HepG2 (cell line): ENCODE results near the gene TFPI. TPM values are rescaled to one million over a fixed set of nuclear protein-coding genes. Genes with fewer than 3 reads are reported as not detected.

Experiments
- ATAC-seq: fragments of 200-7000 bp; cut with Tn5 transposase; 3 replicates; pipeline ENCODE4 v1.9.1; 2020; ENCODE audit warnings: mild to moderate bottlenecking, moderate library complexity
- BruUV-seq: library from RNA; stranded (reverse); fragments of 400-500 nt; replicated peaks from 2 replicates; lab custom pipeline; 2021; lab: Mats Ljungman, UMichigan
- CTCF ChIA-PET: fragments of 300-600 bp; formaldehyde crosslinking; extraction: SDS; loops from one replicate; lab custom pipeline; 2021; ENCODE audit warnings: low total read pairs, inconsistent platforms, low intra/inter-chr PET ratio; lab: Yijun Ruan, JAX
- POLR2A ChIA-PET: fragments of 350-600 bp; sonication (Branson Sonifier 250); formaldehyde crosslinking; loops from one replicate; lab custom pipeline; 2020; ENCODE audit warnings: antibody characterized with exemption, inconsistent platforms; lab: Yijun Ruan, JAX
- DNase-seq: peaks from one replicate; pipeline ENCODE4 v3.0.0-alpha.2; 2015; ENCODE audit warnings: low spot score
- FAIRE-seq: peaks from 3 replicates; lab custom pipeline; 2011; peaks lifted over from hg19 to GRCh38; lab: Jason Lieb, UNC
- H2AFZ ChIP-seq: one replicate; pipeline ENCODE4 v1.6.1; 2011; ENCODE audit warnings: low read length, inconsistent platforms
- H3K27ac ChIP-seq: fragments of 300-600 bp; 3 replicates; pipeline ENCODE4 v1.8.0; 2011; ENCODE audit warnings: mixed run types, mild to moderate bottlenecking, mixed read lengths, low read length, inconsistent platforms; ENCODE audit not compliant: insufficient read depth; ENCODE audit errors: extremely low read length
- H3K27me3 ChIP-seq, 2 experiments: fragments of 200-600 bp in 1 of 2; 2 replicates in 1 of 2; 3 replicates in 1 of 2; pipeline versions ENCODE4 v1.6.0 to v1.8.0; 2011; ENCODE audit warnings: low read length in 2 of 2, mild to moderate bottlenecking in 2 of 2, moderate library complexity in 2 of 2, inconsistent platforms in 1 of 2; ENCODE audit not compliant: insufficient read depth in 2 of 2, control insufficient read depth in 1 of 2
- H3K36me3 ChIP-seq, 2 experiments: fragments of 200-600 bp in 1 of 2; replicated peaks in 1 of 2; 2 replicates in 1 of 2; 3 replicates in 1 of 2; pipeline versions ENCODE4 v1.5.1 to v1.8.0; 2011; ENCODE audit warnings: low read length in 2 of 2, inconsistent platforms in 1 of 2; ENCODE audit not compliant: insufficient read depth in 2 of 2, control insufficient read depth in 1 of 2
- H3K4me1 ChIP-seq: 2 replicates; pipeline ENCODE4 v1.5.1; 2012; ENCODE audit warnings: low read length, inconsistent platforms; ENCODE audit not compliant: insufficient read depth
- H3K4me2 ChIP-seq: 2 replicates; pipeline ENCODE4 v1.6.0; 2011; ENCODE audit warnings: low read depth, low read length, inconsistent platforms
- H3K4me3 ChIP-seq, 3 experiments: fragments of 200-600 bp in 1 of 3; sonication (generic), shearing (Covaris generic) in 1 of 3; replicated peaks in 1 of 3; 2 replicates each; pipeline ENCODE4 v1.5.1; 2011 to 2016; ENCODE audit warnings: low read length in 3 of 3, inconsistent platforms in 2 of 3, low read depth in 2 of 3, mild to moderate bottlenecking in 2 of 3, control low read depth in 1 of 3, mixed read lengths in 1 of 3; ENCODE audit not compliant: insufficient read depth in 1 of 3
- H3K79me2 ChIP-seq: one replicate; pipeline ENCODE4 v1.6.1; 2011; ENCODE audit warnings: low read length, inconsistent platforms; ENCODE audit not compliant: insufficient read depth
- H3K9ac ChIP-seq: 2 replicates; pipeline ENCODE4 v1.6.0; 2011; ENCODE audit warnings: mild to moderate bottlenecking, low read depth, low read length, inconsistent platforms; ENCODE audit not compliant: insufficient read depth
- H3K9me3 ChIP-seq: 2 replicates; pipeline ENCODE4 v1.5.1; 2012; ENCODE audit warnings: mild to moderate bottlenecking, low read length
- H4K20me1 ChIP-seq: 2 replicates; pipeline ENCODE4 v1.6.0; 2011; ENCODE audit warnings: inconsistent platforms, mild to moderate bottlenecking, low read length, moderate library complexity; ENCODE audit not compliant: insufficient read depth
- FOXP1 ChIP-seq, 2 experiments: fragments of 450-650 bp in 1 of 2; IDR thresholded peaks; 2 replicates each; pipeline ENCODE4 v1.6.1; 2017 to 2018; ENCODE audit warnings: antibody characterized with exemption in 1 of 2
- HBP1 ChIP-seq: IDR thresholded peaks from 2 replicates; pipeline ENCODE4 v1.6.1; 2016; ENCODE audit warnings: low read depth, control low read depth
- HHEX ChIP-seq: IDR thresholded peaks from 2 replicates; pipeline ENCODE4 v1.6.1; 2016; ENCODE audit warnings: control low read depth
- HIVEP1 ChIP-seq: sonication (generic); formaldehyde crosslinking; IDR thresholded peaks from 2 replicates; pipeline ENCODE4 v1.4.0; 2020; ENCODE audit warnings: mild to moderate bottlenecking, missing genetic modification reagents
- HMG20A ChIP-seq: IDR thresholded peaks from 2 replicates; pipeline ENCODE4 v1.6.1; 2016; ENCODE audit warnings: borderline replicate concordance
- HOXA3 ChIP-seq: sonication (generic); formaldehyde crosslinking; IDR thresholded peaks from 2 replicates; pipeline ENCODE4 v1.5.0; 2020; ENCODE audit warnings: missing genetic modification reagents
- JUN ChIP-seq: sonication (generic); formaldehyde crosslinking; IDR thresholded peaks from 2 replicates; pipeline ENCODE4 v1.4.0; 2020; ENCODE audit warnings: mild to moderate bottlenecking, missing genetic modification reagents
- MXI1 ChIP-seq: IDR thresholded peaks from 3 replicates; pipeline ENCODE4 v1.6.1; 2012; ENCODE audit warnings: low read depth, low read length, inconsistent platforms, borderline replicate concordance
- NCOA2 ChIP-seq: sonication (generic); formaldehyde crosslinking; IDR thresholded peaks from 2 replicates; pipeline ENCODE4 v1.8.0; 2022; ENCODE audit warnings: inconsistent platforms
- SALL1 ChIP-seq: sonication (generic); formaldehyde crosslinking; IDR thresholded peaks from 2 replicates; pipeline ENCODE4 v1.8.0; 2022; ENCODE audit warnings: mild to moderate bottlenecking, missing genetic modification reagents
- SKI ChIP-seq: fragments of 450-650 bp; IDR thresholded peaks from one replicate; pipeline ENCODE4 v1.6.1; 2018; ENCODE audit warnings: mild to moderate bottlenecking; ENCODE audit not compliant: partially characterized antibody
- TCF7L2 ChIP-seq: IDR thresholded peaks from 2 replicates; pipeline ENCODE4 v1.6.1; 2011; ENCODE audit warnings: mild to moderate bottlenecking, low read depth, low read length, moderate library complexity
- ZNF205 ChIP-seq: IDR thresholded peaks from 2 replicates; pipeline ENCODE4 v1.6.1; 2018; ENCODE audit warnings: missing biosample characterization, missing genetic modification reagents
- ZNF230 ChIP-seq: sonication (generic); formaldehyde crosslinking; IDR thresholded peaks from 2 replicates; pipeline ENCODE4 v1.4.0; 2020; ENCODE audit warnings: mild to moderate bottlenecking, missing genetic modification reagents
- ZNF512 ChIP-seq: sonication (generic); formaldehyde crosslinking; IDR thresholded peaks from 2 replicates; pipeline ENCODE4 v1.4.0; 2020; ENCODE audit warnings: mild to moderate bottlenecking, missing genetic modification reagents
- ZNF766 ChIP-seq: sonication (generic); formaldehyde crosslinking; IDR thresholded peaks from 2 replicates; pipeline ENCODE4 v1.5.0; 2020; ENCODE audit warnings: missing genetic modification reagents, borderline replicate concordance
- ZNF83 ChIP-seq: sonication (generic); formaldehyde crosslinking; IDR thresholded peaks from 2 replicates; pipeline ENCODE4 v1.4.0; 2020; ENCODE audit warnings: missing genetic modification reagents, mild to moderate bottlenecking, borderline replicate concordance
- ZSCAN31 ChIP-seq: sonication (generic); formaldehyde crosslinking; IDR thresholded peaks from 2 replicates; pipeline ENCODE4 v1.5.0; 2020; ENCODE audit warnings: low read depth, mild to moderate bottlenecking, missing genetic modification reagents
- WGBS: methylation state at CpG from one replicate; pipeline ENCODE4 v1.1.6; 2017; ENCODE audit warnings: low lambda C conversion rate; 5-methylcytosine and 5-hydroxymethylcytosine counted together
- in situ Hi-C: cut with HindIII; loops from 2 replicates; pipeline ENCODE4 v1.10.0; 2017; ENCODE audit warnings: low pct_unique_long_range_greater_than_20kb; ENCODE audit not compliant: extremely low pct_ligation_motif_present
- intact Hi-C: fragments of 100-400 bp; cut with micrococcal nuclease; formaldehyde crosslinking; loops from one replicate; pipeline ENCODE4 v1.10.0; 2022; ENCODE audit not compliant: unreplicated experiment
- polyA plus RNA-seq, 8 experiments: library from polyadenylated mRNA; depleted of rRNA in 3 of 8; stranded (reverse) in 7 of 8; unstranded in 1 of 8; fragments of >200 nt; fragmentation: Illumina TruSeq in 4 of 8; extraction: Trizol in 4 of 8; gene quantifications; 2 replicates each; pipeline versions ENCODE4 v1.2.1 to v1.2.3, GENCODE V29; 2011 to 2016; ENCODE audit warnings: low read depth in 4 of 8, missing spikeins in 1 of 8, mixed read lengths in 1 of 8; ENCODE audit not compliant: insufficient read depth in 1 of 8
- total RNA-seq, 5 experiments: library from RNA; depleted of rRNA; stranded (reverse); fragments of >200 nt; fragmentation: Illumina TruSeq; extraction: Trizol; gene quantifications; 2 replicates each; pipeline ENCODE4 v1.2.3, GENCODE V29; 2016; ENCODE audit warnings: low read depth in 1 of 5

Gene TFPI
- total and polyA plus RNA-seq, 2 of the 13 experiments (the other 11 are each of a cell fraction or from before 2014, with no cell fraction given): 301 to 436 TPM

GRCh38 chr2:187528042-187528441 lies 26.2 kb downstream of the TFPI start:
- Histone ChIP-seq H3K9me3 (no peaks in the 10 kb centered on the region), H3K4me2 (no peak overlapping the region), H2AFZ (no peak overlapping the region), H3K4me3 (no peak overlapping the region), H3K36me3 (peaks cover 2 to 36% of the 10 kb centered on the region in 2 experiments), H3K79me2 (peaks cover 90% of the 10 kb centered on the region), H3K4me1 (peaks cover 92% of the 10 kb centered on the region), H4K20me1 (peaks cover 3% of the 10 kb centered on the region; the same call in 1 of the 2 replicates), H3K9ac (no peak overlapping the region), H3K27me3 (no peaks in the 10 kb centered on the region), H3K27ac (peak overlapping the region; percentile 60)
- BruUV-seq: no TSS peak
- ATAC-seq (no peak), DNase-seq (no peak), FAIRE-seq (no peak)
- ChIA-PET POLR2A (interaction anchor here (1.2 to 1.4 kb wide), 2 partner anchors 18 to 22 kb away, joined by 3 read pairs; no protein-coding TSS in a partner anchor), CTCF (no interaction called here)
- intact Hi-C loops (no loop called here), in situ Hi-C loops (loop anchor here (25.0 kb wide), 1 partner anchor 1909 kb away; the partner anchor contains the start of gene WDR75)
- TF ChIP-seq ZNF230 (CRISPR knock-in tag) (no peak), ZSCAN31 (CRISPR knock-in tag) (no peak), ZNF766 (CRISPR knock-in tag) (no peak), TCF7L2 (no peak), JUN (no peak), ZNF512 (CRISPR knock-in tag) (no peak)
- 98% methylated on average over 1 of the region's 1 CpG for WGBS

GRCh38 chr2:187527262-187527661 lies 27.0 kb downstream of the TFPI start:
- no peak overlapping the region for H2AFZ ChIP-seq
- DNase-seq (peak; percentile 78), FAIRE-seq (no peak), ATAC-seq (peak; percentile 71)
- in situ Hi-C loops (loop anchor here (25.0 kb wide), 1 partner anchor 1910 kb away; the partner anchor contains the start of gene WDR75), intact Hi-C loops (no loop called here)
- H3K36me3 ChIP-seq: peaks cover 2 to 31% of the 10 kb centered on the region in 2 experiments
- ChIA-PET POLR2A (interaction anchor here (1.2 to 4.3 kb wide), 4 partner anchors 13 to 23 kb away, joined by 3 to 20 read pairs (median 6); no protein-coding TSS in a partner anchor), CTCF (no interaction called here)
- H3K4me2 ChIP-seq: peak overlapping the region; percentile 33
- no TSS peak for BruUV-seq
- H3K9me3 ChIP-seq: no peaks in the 10 kb centered on the region
- H3K4me1 ChIP-seq: peaks cover 89% of the 10 kb centered on the region
- WGBS: 25% methylated on average over 4 of the region's 4 CpGs
- H3K79me2 ChIP-seq: peaks cover 86% of the 10 kb centered on the region
- H3K9ac ChIP-seq: peak overlapping the region; percentile 25; the same call in 1 of the 2 replicates
- peaks cover 3% of the 10 kb centered on the region; the same call in 1 of the 2 replicates for H4K20me1 ChIP-seq
- H3K27me3 ChIP-seq: no peaks in the 10 kb centered on the region
- H3K27ac ChIP-seq: peak overlapping the region; percentile 60
- no peak overlapping the region; a peak in 1 of 6 replicates for H3K4me3 ChIP-seq
- no peak for TF ChIP-seq SKI
- TF ChIP-seq HMG20A: no peak; the same call in 1 of the 2 replicates
- no peak for TF ChIP-seq ZNF205 (CRISPR knock-in tag)
- no peak for TF ChIP-seq HHEX
- TF ChIP-seq HBP1 (CRISPR knock-in tag): no peak
- TF ChIP-seq NCOA2: peak; percentile 77; the same call in 1 of the 2 replicates
- TF ChIP-seq MXI1: no peak
- peak; percentile 15; the same call in 1 of the 2 replicates for TF ChIP-seq SALL1 (CRISPR knock-in tag)
- TF ChIP-seq FOXP1 (IDR thresholded peaks at IDR 0.05): no peak
- TF ChIP-seq FOXP1 (CRISPR knock-in tag; IDR thresholded peaks at IDR 0.05): peak; percentile 14; the same call in 1 of the 2 replicates
- no peak for TF ChIP-seq ZNF83 (CRISPR knock-in tag)
- no peak for TF ChIP-seq HOXA3 (CRISPR knock-in tag)
- no peak for TF ChIP-seq HIVEP1
